Endothelial cell of umbilical vein (primary cell): ENCODE results near the gene ATP2B2. TPM values are rescaled to one million over a fixed set of nuclear protein-coding genes. Genes with fewer than 3 reads are reported as not detected.

Experiments used
- BruUV-seq: library from RNA; stranded (reverse); fragments of 400-500 nt; replicated peaks from 2 replicates; lab custom pipeline; 2021; lab: Mats Ljungman, UMichigan
- CTCF ChIA-PET: fragments of 300-600, 350-600 bp; sonication (Branson Sonifier 250); formaldehyde crosslinking; loops from one replicate; lab custom pipeline; 2021; ENCODE audit warnings: antibody characterized with exemption, inconsistent platforms; lab: Charles Lee
- POLR2A ChIA-PET: fragments of 300-600, 350-600 bp; sonication (Branson Sonifier 250); formaldehyde crosslinking; loops from one replicate; lab custom pipeline; 2021; ENCODE audit warnings: antibody characterized with exemption, inconsistent platforms; lab: Charles Lee
- DNase-seq: peaks from one replicate; pipeline ENCODE4 v3.0.0-alpha.2; 2011; ENCODE audit warnings: low read depth, low spot score
- FAIRE-seq: peaks from 2 replicates; lab custom pipeline; 2011; peaks lifted over from hg19 to GRCh38; lab: Jason Lieb, UNC
- H2AFZ ChIP-seq: 2 replicates; pipeline ENCODE4 v1.6.0; 2012; ENCODE audit warnings: low read depth, low read length, control low read depth, inconsistent platforms
- H3K27ac ChIP-seq: 2 replicates; pipeline ENCODE4 v1.5.1; 2011; ENCODE audit warnings: low read depth, mild to moderate bottlenecking, control low read depth, low read length, moderate library complexity; ENCODE audit not compliant: insufficient read depth
- H3K27me3 ChIP-seq, 2 experiments: 2 replicates each; pipeline versions ENCODE4 v1.6.0 to v1.6.1; 2011; ENCODE audit warnings: low read length in 2 of 2, mixed read lengths in 1 of 2; ENCODE audit not compliant: control insufficient read depth in 2 of 2, insufficient read depth in 2 of 2
- H3K36me3 ChIP-seq, 2 experiments: 2 replicates in 1 of 2; 3 replicates in 1 of 2; pipeline ENCODE4 v1.5.1; 2011; ENCODE audit warnings: low read length in 2 of 2, mild to moderate bottlenecking in 1 of 2, moderate library complexity in 1 of 2; ENCODE audit not compliant: control insufficient read depth in 2 of 2, insufficient read depth in 2 of 2; ENCODE audit errors: extremely low read depth in 1 of 2
- H3K4me1 ChIP-seq: 3 replicates; pipeline ENCODE4 v1.5.1; 2011; ENCODE audit warnings: mild to moderate bottlenecking, low read length; ENCODE audit not compliant: control insufficient read depth, insufficient read depth; ENCODE audit errors: extremely low read depth
- H3K4me2 ChIP-seq: 2 replicates; pipeline ENCODE4 v1.6.1; 2011; ENCODE audit warnings: low read length, control low read depth, mixed read lengths; ENCODE audit not compliant: insufficient read depth
- H3K4me3 ChIP-seq, 3 experiments: fragments of 200-600 bp in 1 of 3; sonication (generic), shearing (Covaris generic) in 1 of 3; replicated peaks in 1 of 3; 2 replicates each; pipeline ENCODE4 v1.5.1; 2011 to 2016; ENCODE audit warnings: control low read depth in 3 of 3, low read length in 3 of 3, mild to moderate bottlenecking in 2 of 3, inconsistent platforms in 1 of 3, low read depth in 1 of 3, moderate library complexity in 1 of 3; ENCODE audit not compliant: insufficient read depth in 1 of 3
- H3K79me2 ChIP-seq: 2 replicates; pipeline ENCODE4 v1.6.0; 2012; ENCODE audit warnings: low read length, inconsistent platforms; ENCODE audit not compliant: control insufficient read depth, insufficient read depth
- H3K9ac ChIP-seq: replicated peaks from 2 replicates; pipeline ENCODE3; 2011; ENCODE audit warnings: low read length, control low read depth; ENCODE audit not compliant: insufficient read depth; ENCODE audit errors: extremely low read depth
- H3K9me1 ChIP-seq: replicated peaks from 3 replicates; pipeline ENCODE4 v1.6.0; 2011; ENCODE audit warnings: mild to moderate bottlenecking, low read length; ENCODE audit not compliant: control insufficient read depth, insufficient read depth; ENCODE audit errors: extremely low read depth
- H3K9me3 ChIP-seq: replicated peaks from 2 replicates; pipeline ENCODE4 v1.5.1; 2012; ENCODE audit warnings: low read length, inconsistent platforms; ENCODE audit not compliant: control insufficient read depth, insufficient read depth
- H4K20me1 ChIP-seq: replicated peaks from 2 replicates; pipeline ENCODE3; 2011; ENCODE audit warnings: mild to moderate bottlenecking, low read length; ENCODE audit not compliant: control insufficient read depth, insufficient read depth; ENCODE audit errors: extremely low read depth
- CTCF ChIP-seq, 2 donors: IDR thresholded peaks; 1 replicate in 1 of 2; 2 replicates in 1 of 2; pipeline ENCODE4 v1.5.1; 2011; ENCODE audit warnings: low read length in 2 of 2, mild to moderate bottlenecking in 2 of 2, moderate library complexity in 2 of 2, control low read depth in 1 of 2, inconsistent platforms in 1 of 2, low read depth in 1 of 2; ENCODE audit not compliant: insufficient read depth in 1 of 2; ENCODE audit errors: extremely low read depth in 1 of 2
- EZH2 ChIP-seq: IDR thresholded peaks from 2 replicates; pipeline ENCODE4 v1.6.1; 2012; ENCODE audit warnings: borderline replicate concordance, low read depth, mild to moderate bottlenecking, moderate library complexity, low read length, inconsistent platforms; ENCODE audit not compliant: severe bottlenecking
- FOS ChIP-seq: IDR thresholded peaks from 2 replicates; pipeline ENCODE4 v1.6.1; 2011; ENCODE audit warnings: mild to moderate bottlenecking, low read length, moderate library complexity, borderline replicate concordance; ENCODE audit not compliant: insufficient read depth
- MAX ChIP-seq: IDR thresholded peaks from 2 replicates; pipeline ENCODE4 v1.6.1; 2011; ENCODE audit not compliant: insufficient read depth, insufficient read length
- POLR2A ChIP-seq: IDR thresholded peaks from 2 replicates; pipeline ENCODE4 v1.6.1; 2012; ENCODE audit warnings: low read depth, mild to moderate bottlenecking, control low read depth, low read length
- POLR2AphosphoS5 ChIP-seq: IDR thresholded peaks from 2 replicates; pipeline ENCODE4 v1.6.1; 2012; ENCODE audit warnings: low read depth, mild to moderate bottlenecking, control low read depth, low read length, moderate library complexity; ENCODE audit not compliant: insufficient read depth
- dilution Hi-C: fragments of 300-500 bp; cut with MboI; formaldehyde crosslinking; loops from one replicate; pipeline ENCODE4 v1.15.0; 2019; ENCODE audit warnings: low sequenced_read_pairs; ENCODE audit not compliant: extremely low pct_ligation_motif_present
- intact Hi-C: fragments of 100-400 bp; cut with micrococcal nuclease; formaldehyde crosslinking; loops from one replicate; pipeline ENCODE4 v1.10.0; 2022
- polyA plus RNA-seq, 4 experiments: library from polyadenylated mRNA; depleted of rRNA in 3 of 4; stranded (reverse) in 3 of 4; unstranded in 1 of 4; fragments of >200 nt; gene quantifications; 2 replicates each; pipeline versions ENCODE4 v1.2.1 to v1.2.3, GENCODE V29; 2011 to 2012; ENCODE audit warnings: missing spikeins in 1 of 4
- total RNA-seq: library from RNA; stranded (reverse); gene quantifications from 2 replicates; pipeline ENCODE4 v1.2.3, GENCODE V29; 2021

Gene ATP2B2
- total and polyA plus RNA-seq, 2 donors (not counting 3 experiments of a cell fraction or from before 2014, with no cell fraction given), result not detected

- H3K27me3 ChIP-seq, result no peaks in the 10 kb centered on the region
- H2AFZ ChIP-seq, result no peak overlapping the region
- intact Hi-C loops (no loop called here), dilution Hi-C loops (no loop called here)
- POLR2A ChIA-PET, result no interaction called here
- H3K79me2 ChIP-seq, result no peaks in the 10 kb centered on the region
- no peaks in the 10 kb centered on the region for H4K20me1 ChIP-seq
- no peaks in the 10 kb centered on the region for H3K36me3 ChIP-seq
- no peak overlapping the region for H3K4me3 ChIP-seq
- no peak for FAIRE-seq
- no peak overlapping the region for H3K4me2 ChIP-seq
- H3K9ac ChIP-seq, result no peak overlapping the region
- H3K4me1 ChIP-seq, result no peaks in the 10 kb centered on the region
- TF ChIP-seq POLR2AphosphoS5, result no peak
- no peak for TF ChIP-seq MAX
- no peak for TF ChIP-seq POLR2A
- TF ChIP-seq CTCF (IDR thresholded peaks at IDR 0.05; ENCODE audit: extremely low read depth in 1 of 2, insufficient read depth in 1 of 2, low read depth in 1 of 2, low read length in 2 of 2), result no peak
- TF ChIP-seq FOS, result no peak
- TF ChIP-seq EZH2, result no peak
- CTCF ChIA-PET, result no interaction called here
- no peak overlapping the region for H3K27ac ChIP-seq
- no TSS peak for BruUV-seq
- H3K9me3 ChIP-seq, result no peaks in the 10 kb centered on the region
- no peak for DNase-seq
- H3K9me1 ChIP-seq, result no peaks in the 10 kb centered on the region
Measured at GRCh38 chr3:10423171-10423882, 82.1 kb downstream of the ATP2B2 start.
